GM19452 (cell line): ENCODE measurements around the gene PHF2.

Experiments
- ATAC-seq: cut with Tn5 transposase; IDR thresholded peaks from one replicate; pipeline ENCODE4 v1.9.1; 2021; ENCODE audit not compliant: unreplicated experiment

PHF2 gene

GRCh38 chr9:93649610-93650261, 73.4 kb downstream of the PHF2 start:
- ATAC-seq = no peak

- ATAC-seq = no peak
Observed at GRCh38 chr9:93650448-93650847, 74.1 kb downstream of the PHF2 start.

- no peak for ATAC-seq
Observed at GRCh38 chr9:93651521-93651950, 75.2 kb downstream of the PHF2 start.

- ATAC-seq = no peak
Observed at GRCh38 chr9:93652604-93653592, 76.5 kb downstream of the PHF2 start.

- no peak for ATAC-seq
Observed at GRCh38 chr9:93653760-93654159, 77.4 kb downstream of the PHF2 start.

GRCh38 chr9:93654351-93654961, 78.1 kb downstream of the PHF2 start:
- ATAC-seq = no peak

- ATAC-seq = no peak
Observed at GRCh38 chr9:93655621-93656425, 79.4 kb downstream of the PHF2 start.

GRCh38 chr9:93656426-93657239, 80.2 kb downstream of the PHF2 start:
- no peak for ATAC-seq

- ATAC-seq = no peak
Observed at GRCh38 chr9:93657331-93658111, 81.1 kb downstream of the PHF2 start.

GRCh38 chr9:93658184-93658925, 82.0 kb downstream of the PHF2 start:
- ATAC-seq = no peak

- ATAC-seq = no peak
Observed at GRCh38 chr9:93659044-93659836, 82.9 kb downstream of the PHF2 start.

- no peak for ATAC-seq
Observed at GRCh38 chr9:93659837-93660177, 83.4 kb downstream of the PHF2 start.

GRCh38 chr9:93660352-93661046, 84.1 kb downstream of the PHF2 start:
- no peak for ATAC-seq

GRCh38 chr9:93661591-93661990, 85.2 kb downstream of the PHF2 start:
- ATAC-seq = no peak

GRCh38 chr9:93662016-93662638, 85.7 kb downstream of the PHF2 start:
- no peak for ATAC-seq

- ATAC-seq = no peak
Observed at GRCh38 chr9:93662952-93663572, 86.7 kb downstream of the PHF2 start.
